Heart right ventricle (tissue), 16 donors: ENCODE data around the gene VAV1. TPM values are rescaled to one million over a fixed set of nuclear protein-coding genes. Genes with fewer than 3 reads are reported as not detected.

Experiments
- ATAC-seq, 8 donors: fragments of 200-7000 bp; cut with Tn5 transposase; one replicate each; pipeline ENCODE4 v1.9.1; 2020; ENCODE audit warnings: mild to moderate bottlenecking in 8 of 8, moderate library complexity in 8 of 8, moderate number of reproducible peaks in 1 of 8
- DNase-seq, 2 donors: peaks; one replicate each; pipeline ENCODE4 v3.0.0-alpha.2; 2020
- H3K27ac ChIP-seq, 10 donors: fragments of 200-600 bp; sonication (generic) in 2 of 10; one replicate each; pipeline versions ENCODE4 v1.5.0 to v1.8.0; 2020 to 2022; ENCODE audit warnings: mild to moderate bottlenecking in 3 of 10
- H3K27me3 ChIP-seq, 7 donors: fragments of 200-600 bp; one replicate each; pipeline ENCODE4 v1.8.0; 2021 to 2022; ENCODE audit warnings: mild to moderate bottlenecking in 2 of 7
- H3K36me3 ChIP-seq, 9 donors: fragments of 200-600 bp; sonication (generic) in 1 of 9; one replicate each; pipeline versions ENCODE4 v1.5.0 to v1.8.0; 2020 to 2022; ENCODE audit warnings: mild to moderate bottlenecking in 2 of 9
- H3K4me1 ChIP-seq, 9 donors: fragments of 200-600 bp; sonication (generic) in 1 of 9; one replicate each; pipeline versions ENCODE4 v1.5.0 to v1.8.0; 2020 to 2022; ENCODE audit warnings: mild to moderate bottlenecking in 4 of 9
- H3K4me3 ChIP-seq, 10 donors: fragments of 200-600 bp; sonication (generic) in 2 of 10; one replicate each; pipeline versions ENCODE4 v1.5.0 to v1.8.0; 2020 to 2022; ENCODE audit warnings: mild to moderate bottlenecking in 7 of 10, moderate library complexity in 2 of 10
- H3K9me3 ChIP-seq, 11 donors: fragments of 200-600 bp in 10 of 11; sonication (generic) in 2 of 11; one replicate each; pipeline versions ENCODE4 v1.5.0 to v1.8.0; 2013 to 2022; ENCODE audit warnings: mild to moderate bottlenecking in 2 of 11, control low read depth in 1 of 11, moderate library complexity in 1 of 11
- CTCF ChIP-seq, 9 donors: fragments of 200-600 bp; sonication (generic) in 2 of 9; IDR thresholded peaks; one replicate each; pipeline versions ENCODE4 v1.5.0 to v1.8.0; 2021 to 2022; ENCODE audit warnings: antibody characterized with exemption in 9 of 9, mild to moderate bottlenecking in 5 of 9, moderate library complexity in 1 of 9
- WGBS, 2 donors: extraction: QIAGEN DNeasy Blood & Tissue Kit; methylation state at CpG; one replicate each; pipeline ENCODE4 v1.1.7; 2013; ENCODE audit warnings: inconsistent platforms in 1 of 2; 5-methylcytosine and 5-hydroxymethylcytosine counted together
- intact Hi-C, 10 donors: fragments of 100-400 bp; cut with DNase I; formaldehyde crosslinking; loops; one replicate each; pipeline versions ENCODE4 v1.11.1 to v1.14.2; 2022
- polyA plus RNA-seq, 2 donors: library from polyadenylated mRNA; stranded (reverse); fragments of 200-250 nt; gene quantifications; one replicate each; pipeline ENCODE4 v1.2.3, GENCODE V29; 2013
- total RNA-seq, 10 donors: library from RNA; stranded (reverse); fragmentation: NEBNext Ultra II Directional in 3 of 10; extraction: Animal tissue kit (Norgen Biotek cat#: 25700) in 3 of 10; gene quantifications; one replicate each; pipeline versions ENCODE4 v1.2.1 to v1.2.4, GENCODE V29; 2021 to 2023
- donor health status: Arrhythmogenic right ventricular cardiomyopathy.
- donor health status: ischemic (EF 13 %, LVEDD 7.1; RV severe dilation, severe dysfunction).
- donor health status: healthy with polysubstance abuse.
- donor health status: DM: no; HTN: yes; CAD: no.
- donor health status: DM: no; HTN: no; CAD: no.
- donor health status: ischemic (EF 25% LVEDD 6.9; RV normal size, moderate dysfunction).
- donor health status: ischemic (EF 25% LVEDD 5.7; RV mildly dilated, moderate dysfunction).
- donor health status: healthy.
- donor health status: DM: yes; HTN: yes; CAD: no.
- donor health status: Ischemic cardiomyopathy.
- donor health status: ischemic (EF 35%, LVEDD 5.7; RV mildly dilated, moderate dysfunction).
- donor health status: nonischemic (EF 11% LVEDD 7.7; RV severe dilation, severe dysfunction).
- donor health status: DM: yes; HTN: yes; CAD: no.
- donor health status: PGD.
- donor health status: ischemic (EF 29% LVEDD 5.4; RV normal size, mild dysfunction).
- donor health status: nonischemic (EF 23%, LVEDD 6.1; RV moderate dilation, normal function).

Gene VAV1
- total and polyA plus RNA-seq, 12 donors = 0.45 to 11.0 (median 1.4) TPM

GRCh38 chr19:6733338-6734095 lies 39.0 kb upstream of the VAV1 start:
- intact Hi-C loops = loop anchor here in 5 of 10 donors (10.0 kb wide), 5 partner anchors 99 to 661 kb away; partner anchors contain the start of genes ALKBH7 (in 1 of the 5), PSPN (in 1 of the 5) and ZNF557 (in 1 of the 5)
- Histone ChIP-seq H3K27me3 (no peaks in the 10 kb centered on the region), H3K4me3 (no peak overlapping the region), H3K27ac (no peak overlapping the region), H3K36me3 (peaks cover 0 to 45% (median 9%) of the 10 kb centered on the region in 9 donors), H3K4me1 (peaks cover 5 to 35% (median 19%) of the 10 kb centered on the region in 9 donors), H3K9me3 (no peaks in the 10 kb centered on the region)
- no peak for ATAC-seq
- 88 to 95% methylated on average over 29 of the region's 29 CpGs for WGBS, 2 donors
- TF ChIP-seq CTCF (IDR thresholded peaks at IDR 0.05) = peak in 5 of 9 donors; percentile 5 to 45 (median 20)
- DNase-seq = no peak

GRCh38 chr19:6734096-6734696 lies 38.3 kb upstream of the VAV1 start:
- 65 to 69% methylated on average over 20 of the region's 20 CpGs for WGBS, 2 donors
- DNase-seq (no peak), ATAC-seq (no peak)
- no peak for TF ChIP-seq CTCF (IDR thresholded peaks at IDR 0.05)
- Histone ChIP-seq H3K4me1 (peaks cover 12 to 35% (median 26%) of the 10 kb centered on the region in 9 donors), H3K27me3 (no peaks in the 10 kb centered on the region), H3K9me3 (no peaks in the 10 kb centered on the region), H3K4me3 (no peak overlapping the region), H3K36me3 (peaks cover 0 to 45% (median 9%) of the 10 kb centered on the region in 9 donors), H3K27ac (no peak overlapping the region)
- intact Hi-C loops = loop anchor here in 5 of 10 donors (10.0 kb wide), 5 partner anchors 99 to 661 kb away; partner anchors contain the start of genes ALKBH7 (in 1 of the 5), PSPN (in 1 of the 5) and ZNF557 (in 1 of the 5)

GRCh38 chr19:6735181-6735911 lies 37.2 kb upstream of the VAV1 start:
- no peak for TF ChIP-seq CTCF (IDR thresholded peaks at IDR 0.05)
- intact Hi-C loops = loop anchor here in 6 of 10 donors (5.0 to 10.0 kb wide), 7 partner anchors 101 to 659 kb away; partner anchors contain the start of genes ALKBH7 (in 1 of the 6), PSPN (in 1 of the 6) and ZNF557 (in 1 of the 6)
- DNase-seq (no peak), ATAC-seq (no peak)
- H3K4me3 ChIP-seq = no peak overlapping the region
- peaks cover 0 to 45% (median 9%) of the 10 kb centered on the region in 9 donors for H3K36me3 ChIP-seq
- H3K27ac ChIP-seq = peak overlapping the region in 4 of 10 donors; percentile 92 to 100 (median 99)
- H3K9me3 ChIP-seq = no peaks in the 10 kb centered on the region
- 62 to 66% methylated on average over 15 of the region's 15 CpGs for WGBS, 2 donors
- peaks cover 0 to 5% (median 0%) of the 10 kb centered on the region in 7 donors for H3K27me3 ChIP-seq
- peaks cover 12 to 37% (median 28%) of the 10 kb centered on the region in 9 donors for H3K4me1 ChIP-seq
